Brain pericyte (primary cell): ENCODE data around the gene SAMD4B.
"Not testable (repeated sequence)": the region's sequence is repeated elsewhere in the genome, so short reads cannot be mapped to it uniquely, and the experiment has no call there.

ENCODE experiments used
- DNase-seq: peaks from one replicate; pipeline ENCODE4 v3.0.0-alpha.2; 2012; ENCODE audit warnings: low read depth, low spot score

Gene SAMD4B

DNA sequence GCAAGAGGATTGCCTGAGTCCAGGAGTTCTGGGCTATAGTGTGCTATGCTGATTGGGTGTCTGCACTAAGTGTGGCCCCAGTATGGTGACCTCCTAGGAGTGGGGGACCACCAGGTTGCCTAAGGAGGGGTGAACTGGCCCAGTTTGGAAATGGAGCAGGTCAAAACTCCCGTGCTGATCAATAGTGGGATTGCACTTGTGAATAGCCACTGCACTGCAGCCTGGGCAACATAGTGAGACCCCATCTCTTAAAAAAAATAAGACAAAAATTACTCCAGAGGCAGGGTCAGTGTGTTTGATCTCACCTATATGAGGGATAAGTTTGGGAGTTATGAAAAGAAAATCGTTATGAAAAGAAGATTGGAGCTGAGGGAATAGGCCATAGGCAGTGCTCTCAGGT, 27.0 kb downstream of the SAMD4B start:
- DNase-seq = no peak

- no peak for DNase-seq
These were observed 28.5 kb downstream of the SAMD4B start for GRCh38 chr19:39370735-39371134.

GRCh38 chr19:39372047-39372802, 30.0 kb downstream of the SAMD4B start:
- DNase-seq = no peak

DNA sequence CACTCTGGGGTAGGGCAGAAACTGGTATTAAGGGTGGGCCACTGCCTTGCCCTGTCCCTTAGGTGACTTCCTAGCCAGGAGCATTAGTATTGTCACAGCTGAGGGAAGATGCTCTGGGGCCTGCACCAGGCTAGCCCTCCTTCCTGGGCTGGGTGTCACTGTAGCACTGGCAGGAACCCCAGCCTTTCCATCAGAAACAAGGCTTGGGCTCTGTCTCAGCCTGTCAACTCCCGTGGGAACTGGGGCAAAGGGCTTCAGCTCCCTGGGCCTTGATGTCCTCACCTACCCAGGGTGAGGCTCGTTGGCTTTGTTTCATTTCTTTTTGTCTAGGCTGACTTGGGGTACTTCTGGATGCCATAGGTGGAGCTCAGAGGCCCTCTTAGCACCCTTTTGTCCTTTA, 30.7 kb downstream of the SAMD4B start:
- DNase-seq = no peak

DNA sequence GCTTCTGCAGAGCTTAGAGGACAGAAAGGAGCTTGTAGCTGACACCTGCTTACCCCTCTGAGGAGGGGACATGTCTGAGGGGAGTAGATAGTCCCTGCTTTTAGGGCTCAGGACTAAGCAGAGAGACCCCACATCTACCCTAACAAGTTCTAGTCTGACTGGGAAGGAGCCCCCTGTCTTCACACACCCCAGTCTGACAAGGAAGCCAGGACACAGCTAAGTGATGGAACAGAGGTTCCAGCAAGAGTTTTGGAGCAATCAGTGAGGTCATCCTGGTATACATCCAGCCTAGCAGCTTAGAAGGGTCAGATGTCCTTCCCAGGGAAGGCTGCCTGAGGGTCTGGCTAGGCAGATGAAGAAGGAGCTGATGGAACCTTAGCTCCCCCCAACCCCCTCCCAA, 33.7 kb downstream of the SAMD4B start:
- no peak for DNase-seq

- no peak for DNase-seq
These were observed 35.4 kb downstream of the SAMD4B start for GRCh38 chr19:39377373-39378362.

DNA sequence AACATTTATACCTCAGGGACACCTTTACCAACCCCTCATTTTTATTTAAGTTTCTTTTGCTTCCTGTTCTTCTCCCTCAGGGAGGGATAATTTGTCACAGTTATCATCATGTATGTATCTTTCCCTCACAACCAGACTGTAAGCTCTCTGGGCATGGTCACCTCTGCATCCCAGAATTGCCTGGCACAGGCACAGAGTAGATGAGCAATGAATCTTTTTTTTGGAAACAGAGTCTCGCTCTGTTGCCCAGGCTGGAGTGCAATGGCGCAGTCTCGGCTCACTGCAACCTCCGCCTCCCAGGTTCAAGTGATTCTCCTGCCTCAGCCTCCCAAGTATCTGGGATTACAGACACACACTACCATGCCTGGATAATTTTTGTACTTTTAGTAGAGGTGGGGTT, 37.1 kb downstream of the SAMD4B start:
- not testable (repeated sequence) for DNase-seq

- DNase-seq = no peak
These were observed 37.7 kb downstream of the SAMD4B start for GRCh38 chr19:39379865-39380396.

DNA sequence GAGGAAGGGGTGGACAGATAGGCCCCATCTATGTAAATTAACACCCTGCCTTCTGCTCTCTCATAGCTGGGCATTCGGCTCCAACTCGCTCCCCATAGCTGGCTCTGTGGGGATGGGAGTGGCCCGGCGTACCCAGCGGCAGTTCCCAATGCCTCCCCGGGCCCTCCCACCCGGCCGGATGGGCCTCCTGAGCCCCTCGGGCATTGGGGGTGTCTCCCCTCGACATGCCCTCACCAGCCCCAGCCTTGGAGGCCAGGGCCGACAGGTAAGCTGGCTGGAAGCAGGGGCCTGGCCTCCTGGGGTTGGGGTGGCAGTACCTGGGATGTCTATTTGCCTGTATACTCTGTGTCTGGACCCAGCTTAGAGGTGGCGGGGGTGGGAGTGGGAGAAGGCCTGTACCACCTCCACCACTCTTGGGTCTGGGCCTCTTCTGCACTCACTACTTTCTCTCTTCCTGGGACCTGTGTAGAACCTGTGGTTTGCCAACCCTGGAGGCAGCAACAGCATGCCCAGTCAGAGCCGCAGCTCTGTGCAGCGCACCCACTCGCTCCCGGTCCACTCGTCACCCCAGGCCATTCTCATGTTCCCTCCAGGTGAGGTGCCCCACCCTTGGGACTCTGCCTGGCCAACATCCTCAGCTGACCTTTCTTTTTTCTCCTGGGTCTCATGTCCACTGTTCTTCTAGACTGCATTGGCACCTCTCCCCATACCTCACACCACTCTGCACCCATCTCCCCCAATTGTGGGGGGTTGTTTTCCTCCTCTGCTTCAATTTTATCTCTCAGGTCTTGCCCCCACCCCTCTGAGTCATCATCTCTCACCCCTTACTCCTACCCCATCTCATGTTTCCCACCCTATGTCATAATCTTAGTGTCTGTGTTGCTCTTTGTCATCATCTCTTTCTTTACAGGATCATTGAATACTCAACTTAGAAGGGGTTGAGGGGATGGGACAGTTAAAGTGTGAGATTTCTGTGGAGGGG, 38.6 kb downstream of the SAMD4B start:
- DNase-seq = no peak

- no peak for DNase-seq
These were observed 39.8 kb downstream of the SAMD4B start for GRCh38 chr19:39381910-39382611.

DNA sequence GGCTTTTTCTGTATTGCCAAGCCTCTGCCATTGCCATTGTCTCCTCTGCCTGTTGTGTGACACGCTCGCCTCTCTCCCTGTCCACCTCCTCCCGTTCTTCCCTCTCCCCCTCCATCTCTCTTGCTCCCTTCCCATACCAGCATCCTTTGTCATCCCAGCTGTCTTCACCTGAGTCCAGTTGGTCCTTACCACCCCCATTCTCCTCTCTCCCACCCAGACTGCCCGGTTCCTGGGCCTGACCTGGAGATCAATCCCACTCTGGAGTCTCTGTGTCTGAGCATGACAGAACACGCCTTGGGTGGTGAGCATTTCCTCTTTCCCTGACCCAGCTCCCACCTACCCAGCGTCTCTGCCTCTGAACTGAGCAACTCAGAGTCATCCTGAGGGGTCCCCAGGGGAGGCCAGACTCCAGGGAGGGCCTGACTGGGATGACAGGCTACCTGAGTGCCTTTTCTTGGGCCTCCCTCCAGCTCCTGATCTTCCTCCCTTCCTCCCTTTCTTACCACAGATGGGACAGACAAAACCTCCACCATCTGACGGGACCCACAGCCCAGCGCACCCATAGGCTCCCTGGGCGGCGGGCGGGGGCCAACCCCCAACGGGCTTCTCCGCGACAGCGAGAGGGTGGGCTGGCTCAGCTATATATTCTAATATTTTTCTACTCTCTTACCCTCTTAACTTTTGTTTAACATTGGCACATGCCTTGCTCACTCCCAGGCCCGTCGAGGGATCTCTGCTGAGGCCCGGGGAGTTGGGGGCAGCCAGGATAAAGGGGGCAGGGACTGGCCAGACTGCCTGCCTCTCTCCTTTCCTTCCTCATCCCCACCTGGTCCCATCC, 41.0 kb downstream of the SAMD4B start:
- no peak for DNase-seq

- no peak for DNase-seq
These were observed 42.8 kb downstream of the SAMD4B start for GRCh38 chr19:39384839-39385568.

DNA sequence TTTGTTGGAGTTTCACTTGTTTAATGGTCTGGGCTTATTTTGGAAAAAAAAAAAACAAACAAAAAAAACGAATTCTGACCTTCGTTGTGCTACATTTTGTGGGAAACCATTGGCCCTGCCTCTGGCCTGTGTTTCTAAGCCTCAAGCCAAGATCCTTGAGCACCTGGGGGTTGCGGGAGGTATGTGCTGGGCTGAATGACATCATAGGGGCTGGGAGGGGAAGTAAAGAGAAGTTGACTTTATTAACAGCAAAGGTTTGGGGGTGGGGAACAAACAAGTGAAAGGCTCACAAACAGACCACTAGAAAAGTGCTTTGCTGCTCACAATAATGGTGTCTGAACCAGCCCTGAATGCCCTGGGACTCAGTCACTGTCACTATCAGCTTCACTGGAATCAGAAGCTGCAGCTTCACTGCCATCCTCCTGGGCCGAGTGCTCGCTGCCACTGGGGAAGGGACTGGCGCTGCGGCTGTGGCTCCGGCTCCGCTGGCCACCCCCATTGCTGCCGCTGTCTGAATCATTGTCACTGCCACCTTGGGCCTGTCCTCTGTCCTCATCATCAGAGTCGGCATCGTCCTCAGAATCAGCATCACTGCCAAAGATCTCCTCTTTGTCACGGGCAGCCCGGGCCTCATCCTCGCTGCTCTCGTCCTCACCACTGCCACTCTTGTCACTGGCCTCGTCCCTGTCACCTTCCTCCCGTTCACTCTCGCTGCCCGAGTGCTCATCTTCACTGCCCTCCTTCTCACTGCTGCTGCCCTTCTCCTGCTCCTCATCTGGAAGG, 43.6 kb downstream of the SAMD4B start:
- no peak for DNase-seq

- DNase-seq = no peak
These were observed 44.3 kb downstream of the SAMD4B start for GRCh38 chr19:39386557-39386956.

DNA sequence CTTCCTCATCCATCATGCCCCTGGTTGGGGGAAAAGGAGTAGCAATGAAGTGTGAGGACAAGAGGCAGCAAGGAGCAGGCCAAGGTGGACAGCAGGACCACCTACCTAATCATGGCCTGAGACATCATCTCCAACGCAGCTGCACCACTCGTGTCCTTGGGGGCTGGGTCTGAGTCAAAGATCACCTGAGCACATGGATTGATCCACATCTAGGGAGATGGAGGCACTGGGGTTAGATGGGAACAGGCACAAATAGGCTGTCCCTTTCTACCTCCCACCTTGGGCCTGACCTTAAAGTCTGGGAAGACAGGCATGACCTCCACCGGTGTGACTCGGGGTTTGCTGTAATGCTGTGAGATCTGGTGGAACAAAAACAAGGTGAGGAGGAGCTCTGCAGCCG, 46.4 kb downstream of the SAMD4B start:
- no peak for DNase-seq

GRCh38 chr19:39389631-39390414, 47.6 kb downstream of the SAMD4B start:
- DNase-seq = no peak

DNA sequence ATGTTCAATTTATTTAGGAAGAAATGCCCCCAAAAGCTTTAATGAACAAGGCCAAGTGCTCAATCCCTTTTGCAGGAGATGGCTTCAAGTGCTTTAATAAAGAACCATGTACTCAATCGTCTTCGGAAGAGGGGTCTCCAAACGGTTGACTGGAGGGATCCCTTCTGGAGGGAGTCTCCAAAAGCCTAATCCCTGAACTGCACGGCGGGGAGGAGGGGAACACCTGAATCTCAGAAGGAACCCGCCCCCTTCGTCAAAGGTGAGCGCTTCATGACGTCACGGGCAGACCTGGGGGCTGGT, 48.2 kb downstream of the SAMD4B start:
- DNase-seq = no peak
